GM18858 (cell line): ENCODE results near the gene TMEM88.

Source experiments
- ATAC-seq: cut with Tn5 transposase; IDR thresholded peaks from one replicate; pipeline ENCODE4 v1.9.1; 2021; ENCODE audit not compliant: unreplicated experiment

TMEM88 gene

GRCh38 chr17:7843536-7844291 is 11.2 kb upstream of the TMEM88 start:
- ATAC-seq = no peak

- peak; percentile 58 for ATAC-seq
Observed at GRCh38 chr17:7844292-7845154, 10.3 kb upstream of the TMEM88 start.

- ATAC-seq = no peak
Observed at GRCh38 chr17:7845359-7846062, 9.4 kb upstream of the TMEM88 start.

- no peak for ATAC-seq
Observed at GRCh38 chr17:7846063-7846735, 8.7 kb upstream of the TMEM88 start.

DNA sequence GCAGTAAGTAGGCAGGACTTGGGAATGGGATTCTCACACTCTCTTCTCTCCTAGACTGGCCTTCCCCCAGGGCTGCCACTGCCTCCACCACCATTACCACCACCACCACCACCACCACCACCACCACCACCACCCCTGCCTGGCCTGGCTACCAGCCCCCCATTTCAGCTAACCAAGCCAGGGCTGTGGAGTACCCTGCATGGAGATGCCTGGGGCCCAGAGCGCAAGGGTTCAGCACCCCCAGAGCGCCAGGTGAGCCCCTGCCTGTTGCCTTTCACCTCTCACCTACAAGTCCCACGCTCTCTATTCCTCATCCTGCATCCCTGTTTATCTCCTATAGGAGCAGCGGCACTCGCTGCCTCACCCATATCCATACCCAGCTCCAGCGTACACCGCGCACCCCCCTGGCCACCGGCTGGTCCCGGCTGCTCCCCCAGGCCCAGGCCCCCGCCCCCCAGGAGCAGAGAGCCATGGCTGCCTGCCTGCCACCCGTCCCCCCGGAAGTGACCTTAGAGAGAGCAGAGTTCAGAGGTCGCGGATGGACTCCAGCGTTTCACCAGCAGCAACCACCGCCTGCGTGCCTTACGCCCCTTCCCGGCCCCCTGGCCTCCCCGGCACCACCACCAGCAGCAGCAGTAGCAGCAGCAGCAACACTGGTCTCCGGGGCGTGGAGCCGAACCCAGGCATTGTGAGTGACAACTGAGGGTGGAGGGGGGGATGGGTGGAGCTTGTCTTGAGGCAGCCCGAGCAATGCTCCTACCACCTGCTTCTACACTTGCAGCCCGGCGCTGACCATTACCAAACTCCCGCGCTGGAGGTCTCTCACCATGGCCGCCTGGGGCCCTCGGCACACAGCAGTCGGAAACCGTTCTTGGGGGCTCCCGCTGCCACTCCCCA is 7.9 kb upstream of the TMEM88 start:
- no peak for ATAC-seq

- ATAC-seq = no peak
Observed at GRCh38 chr17:7848131-7848579, 6.7 kb upstream of the TMEM88 start.

DNA sequence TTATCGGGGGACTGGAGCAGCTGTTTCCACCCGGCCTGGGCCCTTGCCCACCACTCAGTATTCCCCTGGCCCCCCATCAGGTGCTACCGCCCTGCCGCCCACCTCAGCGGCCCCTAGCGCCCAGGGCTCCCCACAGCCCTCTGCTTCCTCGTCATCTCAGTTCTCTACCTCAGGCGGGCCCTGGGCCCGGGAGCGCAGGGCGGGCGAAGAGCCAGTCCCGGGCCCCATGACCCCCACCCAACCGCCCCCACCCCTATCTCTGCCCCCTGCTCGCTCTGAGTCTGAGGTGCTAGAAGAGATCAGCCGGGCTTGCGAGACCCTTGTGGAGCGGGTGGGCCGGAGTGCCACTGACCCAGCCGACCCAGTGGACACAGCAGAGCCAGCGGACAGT is 6.1 kb upstream of the TMEM88 start:
- no peak for ATAC-seq

DNA sequence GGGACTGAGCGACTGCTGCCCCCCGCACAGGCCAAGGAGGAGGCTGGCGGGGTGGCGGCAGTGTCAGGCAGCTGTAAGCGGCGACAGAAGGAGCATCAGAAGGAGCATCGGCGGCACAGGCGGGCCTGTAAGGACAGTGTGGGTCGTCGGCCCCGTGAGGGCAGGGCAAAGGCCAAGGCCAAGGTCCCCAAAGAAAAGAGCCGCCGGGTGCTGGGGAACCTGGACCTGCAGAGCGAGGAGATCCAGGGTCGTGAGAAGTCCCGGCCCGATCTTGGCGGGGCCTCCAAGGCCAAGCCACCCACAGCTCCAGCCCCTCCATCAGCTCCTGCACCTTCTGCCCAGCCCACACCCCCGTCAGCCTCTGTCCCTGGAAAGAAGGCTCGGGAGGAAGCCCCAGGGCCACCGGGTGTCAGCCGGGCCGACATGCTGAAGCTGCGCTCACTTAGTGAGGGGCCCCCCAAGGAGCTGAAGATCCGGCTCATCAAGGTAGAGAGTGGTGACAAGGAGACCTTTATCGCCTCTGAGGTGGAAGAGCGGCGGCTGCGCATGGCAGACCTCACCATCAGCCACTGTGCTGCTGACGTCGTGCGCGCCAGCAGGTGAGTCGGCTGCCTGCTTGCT is 5.6 kb upstream of the TMEM88 start:
- no peak for ATAC-seq

GRCh38 chr17:7849751-7850504 is 4.9 kb upstream of the TMEM88 start:
- ATAC-seq = no peak

- ATAC-seq = no peak
Observed at GRCh38 chr17:7850701-7851437, 4.0 kb upstream of the TMEM88 start.

DNA sequence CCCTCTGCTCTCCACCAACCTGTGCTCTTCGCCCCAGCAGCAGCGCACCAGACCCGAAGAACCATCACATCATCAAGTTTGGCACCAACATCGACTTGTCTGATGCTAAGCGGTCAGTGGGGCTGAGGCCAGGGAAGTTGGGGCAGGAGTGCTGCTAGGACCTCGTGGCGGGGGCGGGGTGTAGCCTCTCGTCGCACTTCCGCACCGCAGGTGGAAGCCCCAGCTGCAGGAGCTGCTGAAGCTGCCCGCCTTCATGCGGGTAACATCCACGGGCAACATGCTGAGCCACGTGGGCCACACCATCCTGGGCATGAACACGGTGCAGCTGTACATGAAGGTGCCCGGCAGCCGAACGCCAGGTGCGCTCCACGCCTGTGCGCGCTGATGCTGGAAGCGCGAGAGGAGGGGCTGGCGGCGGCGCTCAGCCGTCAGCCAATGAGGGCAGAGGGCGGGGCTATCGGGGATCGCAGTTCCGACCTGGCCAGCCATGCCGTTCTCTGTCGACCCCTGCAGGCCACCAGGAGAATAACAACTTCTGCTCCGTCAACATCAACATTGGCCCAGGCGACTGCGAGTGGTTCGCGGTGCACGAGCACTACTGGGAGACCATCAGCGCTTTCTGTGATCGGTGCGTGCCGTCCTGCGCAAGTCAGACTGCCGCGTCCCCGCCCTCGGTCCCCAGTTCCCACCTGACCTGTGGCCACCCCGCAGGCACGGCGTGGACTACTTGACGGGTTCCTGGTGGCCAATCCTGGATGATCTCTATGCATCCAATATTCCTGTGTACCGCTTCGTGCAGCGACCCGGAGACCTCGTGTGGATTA is 3.2 kb upstream of the TMEM88 start:
- ATAC-seq = peak; percentile 63

- ATAC-seq = no peak
Observed at GRCh38 chr17:7852262-7852670, 2.6 kb upstream of the TMEM88 start.

GRCh38 chr17:7852919-7853690 is 1.8 kb upstream of the TMEM88 start:
- no peak for ATAC-seq

GRCh38 chr17:7853691-7854038 is 1.2 kb upstream of the TMEM88 start:
- no peak for ATAC-seq

DNA sequence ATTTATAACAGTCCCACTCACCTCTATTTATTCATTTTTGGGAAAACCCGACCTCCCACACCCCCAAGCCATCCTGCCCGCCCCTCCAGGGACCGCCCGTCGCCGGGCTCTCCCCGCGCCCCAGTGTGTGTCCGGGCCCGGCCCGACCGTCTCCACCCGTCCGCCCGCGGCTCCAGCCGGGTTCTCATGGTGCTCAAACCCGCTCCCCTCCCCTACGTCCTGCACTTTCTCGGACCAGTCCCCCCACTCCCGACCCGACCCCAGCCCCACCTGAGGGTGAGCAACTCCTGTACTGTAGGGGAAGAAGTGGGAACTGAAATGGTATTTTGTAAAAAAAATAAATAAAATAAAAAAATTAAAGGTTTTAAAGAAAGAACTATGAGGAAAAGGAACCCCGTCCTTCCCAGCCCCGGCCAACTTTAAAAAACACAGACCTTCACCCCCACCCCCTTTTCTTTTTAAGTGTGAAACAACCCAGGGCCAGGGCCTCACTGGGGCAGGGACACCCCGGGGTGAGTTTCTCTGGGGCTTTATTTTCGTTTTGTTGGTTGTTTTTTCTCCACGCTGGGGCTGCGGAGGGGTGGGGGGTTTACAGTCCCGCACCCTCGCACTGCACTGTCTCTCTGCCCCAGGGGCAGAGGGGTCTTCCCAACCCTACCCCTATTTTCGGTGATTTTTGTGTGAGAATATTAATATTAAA is 638 bp upstream of the TMEM88 start:
- ATAC-seq = no peak

- ATAC-seq = no peak
Observed at GRCh38 chr17:7855660-7856010, 769 bp downstream of the TMEM88 start.
